Occipital lobe (tissue), 2 donors: Measurements from ENCODE around the gene CPTP. TPM values are rescaled to one million over a fixed set of nuclear protein-coding genes. Genes with fewer than 3 reads are reported as not detected.

Experiments
- DNase-seq: peaks from one replicate; lab custom pipeline; 2025; lab: John Stamatoyannopoulos, UW
- total RNA-seq: library from RNA; depleted of rRNA; stranded (reverse); fragments of >200 nt; gene quantifications from one replicate; pipeline ENCODE4 v1.2.3, GENCODE V29; 2014

CPTP gene
- total RNA-seq, 1 donor from 2014 or later = 12.3 TPM

GRCh38 chr1:1317420-1317819, 7.2 kb upstream of the CPTP start:
- no peak for DNase-seq

- peak; percentile 59 for DNase-seq
These were observed 6.4 kb upstream of the CPTP start for GRCh38 chr1:1318131-1318652.

DNA sequence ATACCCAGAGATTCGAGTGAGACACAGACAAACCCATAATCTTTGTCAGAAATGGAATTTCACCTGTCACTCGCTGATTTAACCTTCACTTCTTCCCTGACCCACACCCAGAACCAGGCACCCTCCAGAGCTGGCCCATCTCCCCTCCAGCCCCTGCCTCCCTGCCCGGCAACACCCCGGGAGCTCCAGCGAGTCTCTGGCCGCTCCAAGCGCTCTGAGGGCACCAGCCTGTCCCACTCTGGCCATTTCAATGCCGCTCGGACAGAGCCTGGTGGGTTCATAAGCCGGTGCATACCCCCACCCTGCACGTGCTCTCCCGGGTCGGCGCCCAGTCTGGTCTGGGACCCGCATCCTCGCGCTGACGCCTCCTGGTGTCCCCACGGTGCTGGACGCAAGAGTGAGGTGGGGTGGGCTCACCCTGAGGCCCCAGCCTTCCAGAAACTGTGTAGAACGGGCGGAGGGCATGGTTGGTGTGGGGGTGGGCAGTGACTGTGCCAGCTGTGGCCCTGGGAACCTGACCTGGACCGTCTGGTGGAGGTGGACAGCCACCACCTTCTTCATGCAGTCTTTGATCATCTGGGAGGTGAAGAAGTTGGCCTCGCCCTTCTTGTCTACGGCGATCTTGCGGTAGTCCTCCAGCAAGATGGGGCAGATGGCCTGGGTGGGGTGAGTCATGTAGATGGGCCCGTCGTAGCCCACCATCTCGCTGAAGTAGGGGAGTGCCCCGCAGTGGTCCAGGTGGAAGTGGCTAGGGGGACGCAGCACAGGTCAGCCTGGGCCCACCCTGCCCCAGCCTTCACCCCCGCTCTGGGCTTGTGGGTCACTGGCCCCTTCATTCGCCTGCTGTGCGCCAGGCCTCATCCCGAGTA, 5.6 kb upstream of the CPTP start:
- no peak for DNase-seq

- DNase-seq = no peak
These were observed 5.0 kb upstream of the CPTP start for GRCh38 chr1:1319646-1319941.

- no peak for DNase-seq
These were observed 3.7 kb upstream of the CPTP start for GRCh38 chr1:1320666-1321448.

DNA sequence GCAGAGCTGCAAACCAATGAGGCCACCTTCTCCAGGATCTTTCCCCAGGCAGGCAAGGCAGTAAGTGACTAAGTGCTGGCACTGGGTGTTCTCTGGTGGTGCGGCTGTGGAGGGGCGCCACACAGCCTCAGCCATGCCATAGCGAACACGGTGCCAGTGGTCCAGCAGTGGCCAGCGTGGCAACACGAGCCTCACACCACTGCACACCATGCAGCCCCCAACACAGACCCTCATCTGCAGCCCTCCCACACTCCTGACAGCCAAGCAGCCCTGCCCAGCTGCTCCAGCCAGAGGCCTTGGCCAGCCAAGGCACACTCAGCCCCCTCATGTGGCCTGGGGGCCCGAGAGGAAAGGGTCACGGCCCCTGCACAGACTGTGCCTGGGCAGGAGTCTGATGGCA, 3.1 kb upstream of the CPTP start:
- DNase-seq = no peak

- DNase-seq = no peak
These were observed 2.2 kb upstream of the CPTP start for GRCh38 chr1:1322418-1322817.

GRCh38 chr1:1322952-1323351, 1.6 kb upstream of the CPTP start:
- no peak for DNase-seq

DNA sequence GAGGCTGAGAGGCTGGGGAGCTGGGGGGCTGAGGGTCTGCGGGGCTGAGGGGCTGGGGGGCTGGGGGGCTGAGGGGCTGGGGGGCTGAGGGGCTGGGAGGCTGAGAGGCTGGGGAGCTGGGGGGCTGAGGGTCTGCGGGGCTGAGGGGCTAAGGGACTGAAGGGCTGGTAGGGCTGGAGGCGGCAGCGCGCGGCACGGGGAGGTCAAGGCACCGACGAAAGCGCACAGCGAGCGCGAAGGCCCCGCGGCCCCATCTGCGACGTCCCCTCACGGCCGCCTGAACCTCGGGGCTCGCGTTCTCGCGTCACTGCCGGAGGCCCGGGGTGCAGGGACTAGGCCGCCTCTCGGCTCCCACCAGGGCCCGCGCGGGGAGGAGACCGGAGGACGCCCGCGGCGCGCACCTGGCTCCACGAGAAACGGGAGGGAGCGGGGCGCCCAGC, 498 bp upstream of the CPTP start:
- no peak for DNase-seq

GRCh38 chr1:1325288-1326074, 879 bp downstream of the CPTP start:
- DNase-seq = no peak

DNA sequence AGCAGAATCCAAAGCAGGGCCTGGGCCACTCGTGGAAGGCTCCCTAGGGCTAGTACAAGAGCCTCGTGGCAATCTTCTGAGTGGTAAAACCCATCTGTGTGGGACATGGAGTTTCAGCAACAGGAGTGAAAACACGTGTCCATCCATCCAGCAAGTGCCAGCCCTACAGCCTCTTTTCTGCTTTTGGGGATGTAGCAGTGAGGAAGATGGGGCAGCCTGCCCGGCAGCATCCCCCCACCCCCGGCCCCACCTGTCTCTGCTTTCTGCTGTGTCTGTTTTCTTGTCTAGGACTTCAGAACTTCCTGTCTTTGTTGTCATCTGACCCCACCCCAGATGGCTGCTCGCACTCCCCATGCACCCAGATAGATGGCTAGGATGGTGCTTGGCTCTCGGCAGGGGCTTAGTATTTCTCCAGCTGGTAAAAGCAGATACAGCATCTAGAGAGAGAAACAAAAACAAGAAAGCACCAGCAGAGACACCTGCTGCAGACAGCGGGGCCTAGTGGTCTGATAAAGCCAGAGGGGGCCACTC, 1.5 kb downstream of the CPTP start:
- DNase-seq = no peak

DNA sequence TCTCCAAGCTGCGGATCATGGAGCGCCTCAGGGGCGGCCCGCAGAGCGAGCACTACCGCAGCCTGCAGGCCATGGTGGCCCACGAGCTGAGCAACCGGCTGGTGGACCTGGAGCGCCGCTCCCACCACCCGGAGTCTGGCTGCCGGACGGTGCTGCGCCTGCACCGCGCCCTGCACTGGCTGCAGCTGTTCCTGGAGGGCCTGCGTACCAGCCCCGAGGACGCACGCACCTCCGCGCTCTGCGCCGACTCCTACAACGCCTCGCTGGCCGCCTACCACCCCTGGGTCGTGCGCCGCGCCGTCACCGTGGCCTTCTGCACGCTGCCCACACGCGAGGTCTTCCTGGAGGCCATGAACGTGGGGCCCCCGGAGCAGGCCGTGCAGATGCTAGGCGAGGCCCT, 2.7 kb downstream of the CPTP start:
- no peak for DNase-seq

DNA sequence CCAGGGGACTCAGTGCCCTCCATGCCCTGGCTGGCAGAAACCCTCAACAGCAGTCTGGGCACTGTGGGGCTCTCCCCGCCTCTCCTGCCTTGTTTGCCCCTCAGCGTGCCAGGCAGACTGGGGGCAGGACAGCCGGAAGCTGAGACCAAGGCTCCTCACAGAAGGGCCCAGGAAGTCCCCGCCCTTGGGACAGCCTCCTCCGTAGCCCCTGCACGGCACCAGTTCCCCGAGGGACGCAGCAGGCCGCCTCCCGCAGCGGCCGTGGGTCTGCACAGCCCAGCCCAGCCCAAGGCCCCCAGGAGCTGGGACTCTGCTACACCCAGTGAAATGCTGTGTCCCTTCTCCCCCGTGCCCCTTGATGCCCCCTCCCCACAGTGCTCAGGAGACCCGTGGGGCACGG, 3.7 kb downstream of the CPTP start:
- no peak for DNase-seq

- no peak for DNase-seq
These were observed 5.0 kb downstream of the CPTP start for GRCh38 chr1:1329304-1330210.

- DNase-seq = no peak
These were observed 5.9 kb downstream of the CPTP start for GRCh38 chr1:1330366-1331067.

DNA sequence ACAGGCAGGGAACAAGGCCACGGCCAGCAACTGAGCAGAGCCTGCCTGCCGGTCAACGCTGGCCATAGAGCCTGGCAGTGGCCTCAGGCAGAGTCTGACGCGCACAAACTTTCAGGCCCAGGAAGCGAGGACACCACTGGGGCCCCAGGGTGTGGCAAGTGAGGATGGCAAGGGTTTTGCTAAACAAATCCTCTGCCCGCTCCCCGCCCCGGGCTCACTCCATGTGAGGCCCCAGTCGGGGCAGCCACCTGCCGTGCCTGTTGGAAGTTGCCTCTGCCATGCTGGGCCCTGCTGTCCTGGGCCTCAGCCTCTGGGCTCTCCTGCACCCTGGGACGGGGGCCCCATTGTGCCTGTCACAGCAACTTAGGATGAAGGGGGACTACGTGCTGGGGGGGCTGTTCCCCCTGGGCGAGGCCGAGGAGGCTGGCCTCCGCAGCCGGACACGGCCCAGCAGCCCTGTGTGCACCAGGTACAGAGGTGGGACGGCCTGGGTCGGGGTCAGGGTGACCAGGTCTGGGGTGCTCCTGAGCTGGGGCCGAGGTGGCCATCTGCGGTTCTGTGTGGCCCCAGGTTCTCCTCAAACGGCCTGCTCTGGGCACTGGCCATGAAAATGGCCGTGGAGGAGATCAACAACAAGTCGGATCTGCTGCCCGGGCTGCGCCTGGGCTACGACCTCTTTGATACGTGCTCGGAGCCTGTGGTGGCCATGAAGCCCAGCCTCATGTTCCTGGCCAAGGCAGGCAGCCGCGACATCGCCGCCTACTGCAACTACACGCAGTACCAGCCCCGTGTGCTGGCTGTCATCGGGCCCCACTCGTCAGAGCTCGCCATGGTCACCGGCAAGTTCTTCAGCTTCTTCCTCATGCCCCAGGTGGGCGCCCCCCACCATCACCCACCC, 6.7 kb downstream of the CPTP start, which contains the start of gene TAS1R3:
TAS1R3 (plus strand) TSS at position 213 of the 898 bp plus-strand sequence; CDS start at position 279, 66 bp downstream.
- DNase-seq = no peak

DNA sequence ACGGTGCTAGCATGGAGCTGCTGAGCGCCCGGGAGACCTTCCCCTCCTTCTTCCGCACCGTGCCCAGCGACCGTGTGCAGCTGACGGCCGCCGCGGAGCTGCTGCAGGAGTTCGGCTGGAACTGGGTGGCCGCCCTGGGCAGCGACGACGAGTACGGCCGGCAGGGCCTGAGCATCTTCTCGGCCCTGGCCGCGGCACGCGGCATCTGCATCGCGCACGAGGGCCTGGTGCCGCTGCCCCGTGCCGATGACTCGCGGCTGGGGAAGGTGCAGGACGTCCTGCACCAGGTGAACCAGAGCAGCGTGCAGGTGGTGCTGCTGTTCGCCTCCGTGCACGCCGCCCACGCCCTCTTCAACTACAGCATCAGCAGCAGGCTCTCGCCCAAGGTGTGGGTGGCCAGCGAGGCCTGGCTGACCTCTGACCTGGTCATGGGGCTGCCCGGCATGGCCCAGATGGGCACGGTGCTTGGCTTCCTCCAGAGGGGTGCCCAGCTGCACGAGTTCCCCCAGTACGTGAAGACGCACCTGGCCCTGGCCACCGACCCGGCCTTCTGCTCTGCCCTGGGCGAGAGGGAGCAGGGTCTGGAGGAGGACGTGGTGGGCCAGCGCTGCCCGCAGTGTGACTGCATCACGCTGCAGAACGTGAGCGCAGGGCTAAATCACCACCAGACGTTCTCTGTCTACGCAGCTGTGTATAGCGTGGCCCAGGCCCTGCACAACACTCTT, 7.6 kb downstream of the CPTP start:
- no peak for DNase-seq
